SK-N-SH treated with all-trans-retinoic acid at 6 μM for 48 hours (cell line): ENCODE results near the gene CENPP.

Experiments
- BACH2 ChIP-seq: fragments of 250-450 bp; sonication (Bioruptor Pico); IDR thresholded peaks from 2 replicates; pipeline ENCODE4 v1.9.0; 2021; ENCODE audit warnings: mild to moderate bottlenecking, borderline replicate concordance
- ISL1 ChIP-seq: fragments of 250-450 bp; sonication (Bioruptor Pico); IDR thresholded peaks from 2 replicates; pipeline ENCODE4 v2.1.2; 2022; ENCODE audit warnings: mild to moderate bottlenecking, moderate library complexity
- TF ChIP-seq, protein P1 (sequence below): fragments of 250-450 bp; sonication (Bioruptor Pico); IDR thresholded peaks from 2 replicates; pipeline ENCODE4 v1.8.0; 2021; ENCODE audit warnings: low read depth, mild to moderate bottlenecking, moderate library complexity, borderline replicate concordance

DNA sequence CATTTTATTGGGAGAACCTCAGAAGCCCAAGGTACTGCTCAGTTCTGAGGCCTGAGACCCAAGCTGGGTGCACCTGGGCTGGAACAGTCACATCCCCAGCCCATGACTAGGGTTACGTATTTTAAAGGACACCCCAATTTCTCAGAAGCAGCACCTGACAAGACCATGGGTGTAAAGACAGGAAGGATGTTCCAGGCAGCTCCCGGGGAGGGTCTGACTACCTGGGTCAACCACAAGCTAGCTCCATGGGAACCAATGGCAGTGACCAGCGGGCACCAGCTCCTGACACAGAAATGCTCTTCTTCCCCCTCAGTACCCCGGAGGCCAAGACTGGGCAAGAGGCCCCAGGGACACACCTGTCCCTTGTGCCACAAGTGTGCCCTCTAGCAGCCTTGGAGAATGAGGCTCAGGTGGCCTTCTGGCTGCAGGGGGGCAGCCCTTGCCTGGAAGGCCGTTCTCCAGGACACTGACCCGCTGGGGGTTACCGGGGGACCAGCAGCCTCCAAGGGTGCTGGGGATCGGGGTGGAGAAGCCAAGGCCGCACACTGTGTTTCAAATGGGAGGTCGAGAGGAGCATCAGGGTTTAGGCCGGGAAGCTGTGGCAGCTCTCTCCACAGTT lies 291.6 kb downstream of the CENPP start:
- TF ChIP-seq, protein P1, sequence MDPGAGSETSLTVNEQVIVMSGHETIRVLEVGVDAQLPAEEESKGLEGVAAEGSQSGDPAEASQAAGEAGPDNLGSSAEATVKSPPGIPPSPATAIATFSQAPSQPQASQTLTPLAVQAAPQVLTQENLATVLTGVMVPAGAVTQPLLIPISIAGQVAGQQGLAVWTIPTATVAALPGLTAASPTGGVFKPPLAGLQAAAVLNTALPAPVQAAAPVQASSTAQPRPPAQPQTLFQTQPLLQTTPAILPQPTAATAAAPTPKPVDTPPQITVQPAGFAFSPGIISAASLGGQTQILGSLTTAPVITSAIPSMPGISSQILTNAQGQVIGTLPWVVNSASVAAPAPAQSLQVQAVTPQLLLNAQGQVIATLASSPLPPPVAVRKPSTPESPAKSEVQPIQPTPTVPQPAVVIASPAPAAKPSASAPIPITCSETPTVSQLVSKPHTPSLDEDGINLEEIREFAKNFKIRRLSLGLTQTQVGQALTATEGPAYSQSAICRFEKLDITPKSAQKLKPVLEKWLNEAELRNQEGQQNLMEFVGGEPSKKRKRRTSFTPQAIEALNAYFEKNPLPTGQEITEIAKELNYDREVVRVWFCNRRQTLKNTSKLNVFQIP (CRISPR knock-in tag) = no peak
- TF ChIP-seq ISL1 (CRISPR knock-in tag) (no peak), BACH2 (CRISPR knock-in tag) (no peak)
